GM18520 (cell line): ENCODE results near the gene ARRDC2.
A peak's percentile ranks its signal among the peaks of the same experiment; 100 is the strongest.
"Not testable (repeated sequence)": the region's sequence is repeated elsewhere in the genome, so short reads cannot be mapped to it uniquely, and the experiment has no call there.

Experiments
- ATAC-seq: cut with Tn5 transposase; IDR thresholded peaks from one replicate; pipeline ENCODE4 v1.9.1; 2021; ENCODE audit not compliant: unreplicated experiment

The ARRDC2 gene

DNA sequence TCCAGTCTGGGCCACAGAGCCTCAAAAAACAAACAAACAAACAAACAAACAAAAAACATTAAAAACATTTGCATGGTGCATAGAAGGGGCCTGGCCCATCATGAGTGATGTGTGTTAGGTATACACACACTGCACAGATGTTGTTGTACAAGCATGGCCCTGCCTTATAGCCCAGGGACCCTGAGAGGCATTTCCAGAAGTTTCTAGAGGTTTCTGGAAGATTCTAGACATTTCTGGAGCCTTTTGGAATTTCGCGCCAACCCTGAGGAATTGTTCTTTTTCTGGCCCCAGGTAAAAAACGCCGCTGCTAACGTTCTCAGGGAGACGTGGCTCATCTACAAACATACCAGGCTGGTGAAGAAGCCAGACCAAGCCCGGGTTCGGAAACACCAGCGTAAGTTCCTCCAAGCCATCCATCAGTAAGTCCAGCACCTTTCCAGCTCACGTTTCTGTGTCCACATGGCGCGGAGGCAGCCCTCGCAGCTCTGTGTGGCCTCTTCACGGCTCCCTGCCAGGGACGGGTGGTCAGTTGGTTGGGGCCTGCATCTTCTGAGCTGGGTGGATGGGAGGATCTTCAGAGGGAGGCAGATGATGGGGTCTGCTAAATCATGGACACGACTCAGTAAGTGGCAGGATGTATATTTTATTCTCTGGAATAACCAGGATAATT is 18.4 kb upstream of the ARRDC2 start:
- no peak for ATAC-seq

DNA sequence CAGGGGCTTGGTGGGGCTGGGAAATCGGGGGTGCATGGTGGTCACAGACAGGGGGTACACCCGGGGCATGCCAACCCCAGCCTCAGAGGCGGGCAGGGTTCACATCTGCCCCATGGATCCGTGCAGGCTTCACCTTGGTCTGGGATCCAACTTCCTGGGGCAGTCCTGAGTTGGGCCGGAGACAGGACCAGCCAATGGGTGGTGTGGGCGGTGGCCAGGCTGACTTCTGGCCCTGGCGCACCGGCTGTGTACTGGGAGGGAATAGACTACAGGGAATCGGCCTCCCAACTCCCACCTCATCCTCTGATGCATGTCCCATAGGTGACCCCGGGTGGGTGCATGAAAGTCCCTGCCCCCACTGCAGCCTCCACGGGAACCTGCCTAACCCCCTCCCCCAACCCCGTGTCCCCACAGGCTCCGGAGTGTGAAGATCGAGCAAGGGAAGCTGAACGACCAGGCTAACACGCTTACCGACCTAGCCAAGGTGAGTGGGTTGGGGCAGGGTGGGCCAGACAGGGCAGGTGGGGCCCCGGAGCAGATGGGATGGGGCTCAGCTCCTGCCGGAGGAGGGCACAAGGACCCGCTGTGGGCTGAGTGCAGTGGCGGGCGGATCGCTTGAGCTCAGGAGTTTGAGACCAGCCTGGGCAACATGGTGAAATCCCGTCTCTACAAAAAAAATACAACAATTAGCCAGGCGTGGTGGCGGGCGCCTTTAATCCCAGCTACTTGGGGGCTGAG is 14.7 kb upstream of the ARRDC2 start:
- no peak for ATAC-seq

DNA sequence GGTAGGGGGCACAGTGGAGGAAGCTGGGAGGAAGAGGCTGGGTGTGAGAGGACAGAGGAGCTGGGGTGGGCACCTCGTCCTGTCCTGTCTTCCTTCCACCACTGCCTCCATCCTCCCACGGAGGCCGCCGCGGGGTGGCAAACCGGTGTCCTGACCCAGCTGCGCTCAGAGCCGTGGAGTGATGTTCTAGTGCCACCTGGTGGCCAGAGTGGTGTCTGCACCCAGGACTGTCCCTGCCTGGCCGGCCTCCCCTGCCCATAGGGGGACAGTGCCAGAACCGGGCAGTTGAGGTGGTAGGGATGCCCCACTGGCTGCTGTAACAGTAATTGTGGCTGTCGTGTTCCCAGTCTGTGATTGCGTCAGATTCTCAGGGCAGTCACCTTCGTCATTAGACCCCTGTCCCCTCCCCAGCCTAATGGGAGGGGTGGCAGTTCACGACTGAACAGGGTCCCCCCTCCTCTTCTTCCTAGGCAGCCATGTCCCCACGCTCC is 11.1 kb upstream of the ARRDC2 start:
- ATAC-seq: no peak

DNA sequence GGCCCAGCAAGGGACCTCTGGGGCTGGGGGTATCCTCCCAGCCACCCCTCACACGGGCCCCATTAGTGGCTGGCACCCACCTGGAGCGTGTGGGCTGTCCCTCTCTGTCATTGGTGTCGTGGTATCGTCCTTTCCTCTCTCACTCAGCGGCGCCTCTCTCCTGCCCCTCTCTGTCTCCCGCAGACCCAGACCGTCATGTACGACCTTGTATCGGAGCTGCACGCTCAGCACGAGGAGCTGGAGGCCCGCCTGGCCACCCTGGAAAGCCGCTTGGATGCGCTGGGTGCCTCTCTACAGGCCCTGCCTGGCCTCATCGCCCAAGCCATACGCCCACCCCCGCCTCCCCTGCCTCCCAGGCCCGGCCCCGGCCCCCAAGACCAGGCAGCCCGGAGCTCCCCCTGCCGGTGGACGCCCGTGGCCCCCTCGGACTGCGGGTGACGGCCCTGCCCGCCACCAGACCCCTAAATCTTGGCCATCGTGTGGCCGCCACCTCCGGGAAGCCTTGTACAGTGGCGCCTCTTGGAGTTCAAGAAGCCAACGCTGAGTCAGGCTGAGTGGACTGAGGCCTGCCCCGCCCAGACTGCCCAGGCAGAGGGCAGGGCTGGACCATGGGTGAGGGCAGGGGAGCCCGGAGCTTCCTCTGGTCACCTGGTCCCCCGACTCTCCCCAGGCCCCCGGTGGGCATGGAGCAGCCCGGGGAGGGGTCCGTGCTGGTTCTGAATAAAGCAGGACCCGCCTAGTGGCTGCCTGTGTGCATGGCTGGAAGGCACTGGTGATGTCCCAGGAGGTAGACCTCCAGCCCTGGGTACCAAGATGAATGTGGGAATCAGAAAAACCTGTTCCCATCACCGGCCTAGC is 9.8 kb upstream of the ARRDC2 start:
- ATAC-seq: no peak

DNA sequence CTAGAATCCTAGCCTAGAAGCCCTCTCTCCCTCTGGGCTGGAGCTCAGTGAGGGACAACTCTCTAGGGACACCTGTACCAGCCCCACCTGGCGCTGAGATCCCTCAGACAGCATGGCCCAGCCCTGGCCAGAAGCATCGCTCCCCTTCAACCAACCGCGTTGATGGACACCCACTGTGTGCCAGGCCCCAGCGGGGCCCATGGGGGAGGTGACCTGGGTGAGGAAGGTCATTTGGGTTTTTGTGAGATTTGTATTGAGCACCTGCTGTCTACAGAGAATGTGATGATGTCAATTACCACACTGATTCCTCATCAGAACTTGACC is 9.2 kb upstream of the ARRDC2 start:
- no peak for ATAC-seq

DNA sequence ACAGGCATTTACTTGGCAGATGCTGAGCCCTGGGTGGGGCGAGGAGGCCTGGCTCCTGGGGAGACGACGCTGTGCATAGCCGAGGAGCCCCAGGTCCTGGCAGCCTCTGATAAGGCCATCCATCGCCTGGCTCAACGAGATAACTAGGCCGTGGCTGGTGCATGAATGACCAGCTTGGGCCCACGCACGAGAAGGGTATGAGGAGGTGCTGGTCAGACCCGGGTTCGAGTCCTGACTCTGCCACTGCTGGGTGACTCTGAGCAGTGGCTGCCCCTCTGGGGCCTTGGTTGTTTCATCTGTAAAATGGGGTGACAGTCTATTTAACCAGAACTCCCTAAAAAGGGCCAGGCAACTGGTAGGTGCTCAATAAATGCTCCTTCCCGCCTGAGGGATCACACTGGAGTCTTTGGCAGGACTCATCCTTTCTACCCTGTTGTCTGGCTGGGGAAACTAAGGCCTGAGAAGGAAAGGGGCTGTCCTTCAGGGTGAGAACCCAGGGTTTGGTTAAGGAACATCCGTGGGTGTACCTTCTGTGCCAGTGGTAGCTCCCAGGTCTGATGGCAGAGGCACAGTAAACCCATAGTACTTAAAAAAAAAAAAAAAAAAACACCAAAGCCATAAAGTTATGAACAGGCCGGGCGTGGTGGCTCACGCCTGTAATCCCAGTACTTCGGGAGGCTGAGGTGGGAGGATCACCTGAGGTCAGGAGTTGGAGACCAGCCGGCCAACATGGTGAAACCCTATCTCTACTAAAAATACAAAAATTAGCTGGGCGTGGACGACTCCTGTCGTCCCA is 8.1 kb upstream of the ARRDC2 start:
- ATAC-seq: no peak

DNA sequence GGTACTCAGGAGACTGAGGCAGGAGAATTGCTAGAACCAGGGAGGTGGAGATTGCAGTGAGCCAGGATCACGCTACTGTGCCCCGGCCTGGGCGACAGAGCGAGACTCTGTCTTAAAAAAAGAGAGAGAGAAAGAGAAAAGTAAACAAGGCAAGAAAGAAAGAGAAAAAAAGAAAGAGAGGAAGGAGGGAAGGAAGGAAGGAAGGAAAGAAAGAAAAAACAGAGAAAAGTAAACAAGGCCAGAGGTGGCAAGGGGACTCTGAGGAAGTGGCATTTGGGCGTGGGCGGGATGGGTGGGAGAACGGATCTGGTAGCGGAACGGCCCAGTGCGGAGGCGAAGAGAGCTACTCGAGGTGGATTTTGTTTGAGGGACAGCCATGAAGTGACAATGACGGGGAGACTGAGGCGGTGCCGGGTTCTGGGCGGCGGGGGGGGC is 7.5 kb upstream of the ARRDC2 start:
- ATAC-seq: no peak

DNA sequence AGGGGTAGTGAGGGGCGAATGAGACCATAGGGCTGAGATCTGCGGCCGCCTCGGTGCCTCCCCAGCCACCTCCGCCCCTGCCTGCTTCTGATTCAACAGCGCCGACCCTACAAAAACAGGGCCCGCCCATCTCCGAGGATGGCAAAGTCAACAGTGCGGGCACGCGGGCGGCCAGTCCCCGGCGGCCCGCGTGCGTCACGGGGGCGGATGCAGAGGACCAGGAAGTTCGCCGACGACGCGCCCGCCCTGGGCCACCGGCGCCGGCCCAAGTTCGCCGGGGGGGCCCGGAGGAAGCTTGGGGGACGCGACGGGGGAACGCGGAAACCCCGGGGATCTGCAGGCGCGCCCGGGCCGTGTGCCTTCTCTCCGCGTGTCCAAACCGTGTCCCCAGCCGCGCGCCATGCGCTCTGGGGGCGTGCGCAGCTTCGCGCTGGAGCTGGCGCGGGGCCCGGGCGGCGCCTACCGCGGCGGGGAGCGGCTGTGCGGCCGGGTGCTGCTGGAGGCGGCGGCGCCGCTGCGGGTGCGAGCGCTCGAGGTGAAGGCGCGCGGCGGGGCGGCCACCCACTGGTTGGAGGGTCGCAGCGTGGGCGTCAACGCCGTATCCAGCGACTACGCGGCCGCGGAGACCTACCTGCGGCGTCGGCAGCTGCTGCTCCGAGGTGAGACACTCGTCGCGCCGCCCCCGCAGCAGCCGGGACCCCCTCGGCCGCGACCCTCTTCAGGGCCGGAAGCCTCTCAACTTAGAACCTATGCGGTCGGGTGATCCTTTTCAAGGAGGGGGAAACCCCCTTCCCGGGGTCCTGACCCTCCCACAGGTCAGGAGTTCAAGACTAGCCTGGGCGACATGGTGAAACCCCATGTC is 6.8 kb upstream of the ARRDC2 start:
- peak; percentile 67 for ATAC-seq

DNA sequence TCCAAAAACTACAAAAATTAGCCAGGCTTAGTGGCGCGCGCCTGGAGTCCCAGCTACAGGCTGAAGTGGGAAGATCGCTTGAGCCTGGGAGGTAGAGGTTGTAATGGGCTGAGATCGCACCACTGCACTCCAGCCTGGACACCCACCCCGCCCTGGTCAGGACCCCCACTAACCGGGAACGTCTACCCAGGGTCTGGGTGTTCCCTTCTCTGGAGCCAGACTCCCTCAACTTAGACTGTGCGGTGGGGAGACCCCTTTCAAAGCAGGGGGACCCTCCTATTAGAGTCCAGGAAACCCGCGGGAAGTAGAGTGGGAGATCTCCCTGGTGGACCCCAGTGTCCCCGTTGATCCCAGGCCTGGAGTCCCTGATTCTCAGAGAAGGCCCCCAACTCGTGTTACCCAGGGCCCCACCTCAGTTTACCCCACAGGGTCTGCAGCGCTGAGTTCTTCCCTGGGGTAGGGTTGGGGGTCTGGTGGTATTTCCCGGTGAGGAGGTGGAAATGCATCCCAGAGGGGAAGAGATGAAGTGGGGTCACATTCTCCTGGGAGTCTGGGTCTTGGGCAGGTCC is 6.1 kb upstream of the ARRDC2 start:
- ATAC-seq: no peak

DNA sequence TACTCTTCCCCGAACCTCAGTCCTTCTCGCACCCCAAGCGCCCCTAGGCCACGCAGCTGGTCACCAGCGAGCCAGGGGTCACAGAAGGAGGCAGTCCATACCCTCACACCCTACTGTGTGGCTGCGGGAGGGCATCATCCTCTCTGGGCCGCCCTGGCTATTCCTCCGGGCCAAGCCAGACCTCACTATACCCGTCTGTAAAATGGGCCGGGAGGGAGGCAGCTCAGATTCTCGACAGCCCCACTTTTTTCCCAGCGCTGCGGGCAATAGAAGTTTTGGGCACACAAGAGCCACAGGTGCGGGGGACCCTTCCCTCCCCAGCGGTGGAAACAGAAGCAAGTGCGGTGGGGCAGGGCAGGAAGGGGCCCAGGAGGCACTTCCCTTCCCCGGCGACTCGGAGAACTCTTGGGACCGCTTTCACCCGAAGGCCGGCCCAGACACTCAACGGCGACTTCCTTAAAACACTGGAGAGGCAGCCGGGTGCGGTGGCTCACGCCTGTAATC is 5.6 kb upstream of the ARRDC2 start:
- ATAC-seq: no peak

DNA sequence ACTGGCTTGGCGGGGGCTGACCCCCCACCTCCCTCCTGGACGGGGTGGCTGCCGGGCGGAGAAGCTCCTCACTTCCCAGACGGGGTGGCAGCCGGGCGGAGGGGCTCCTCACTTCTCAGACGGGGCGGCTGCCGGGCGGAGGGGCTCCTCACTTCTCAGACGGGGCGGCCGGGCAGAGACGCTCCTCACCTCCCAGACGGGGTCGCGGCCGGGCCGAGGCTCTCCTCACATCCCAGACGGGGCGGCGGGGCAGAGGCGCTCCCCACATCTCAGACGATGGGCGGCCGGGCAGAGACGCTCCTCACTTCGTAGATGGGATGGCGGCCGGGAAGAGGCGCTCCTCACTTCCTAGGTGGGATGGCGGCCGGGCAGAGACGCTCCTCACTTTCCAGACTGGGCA is 2.2 kb upstream of the ARRDC2 start:
- ATAC-seq: not testable (repeated sequence)

DNA sequence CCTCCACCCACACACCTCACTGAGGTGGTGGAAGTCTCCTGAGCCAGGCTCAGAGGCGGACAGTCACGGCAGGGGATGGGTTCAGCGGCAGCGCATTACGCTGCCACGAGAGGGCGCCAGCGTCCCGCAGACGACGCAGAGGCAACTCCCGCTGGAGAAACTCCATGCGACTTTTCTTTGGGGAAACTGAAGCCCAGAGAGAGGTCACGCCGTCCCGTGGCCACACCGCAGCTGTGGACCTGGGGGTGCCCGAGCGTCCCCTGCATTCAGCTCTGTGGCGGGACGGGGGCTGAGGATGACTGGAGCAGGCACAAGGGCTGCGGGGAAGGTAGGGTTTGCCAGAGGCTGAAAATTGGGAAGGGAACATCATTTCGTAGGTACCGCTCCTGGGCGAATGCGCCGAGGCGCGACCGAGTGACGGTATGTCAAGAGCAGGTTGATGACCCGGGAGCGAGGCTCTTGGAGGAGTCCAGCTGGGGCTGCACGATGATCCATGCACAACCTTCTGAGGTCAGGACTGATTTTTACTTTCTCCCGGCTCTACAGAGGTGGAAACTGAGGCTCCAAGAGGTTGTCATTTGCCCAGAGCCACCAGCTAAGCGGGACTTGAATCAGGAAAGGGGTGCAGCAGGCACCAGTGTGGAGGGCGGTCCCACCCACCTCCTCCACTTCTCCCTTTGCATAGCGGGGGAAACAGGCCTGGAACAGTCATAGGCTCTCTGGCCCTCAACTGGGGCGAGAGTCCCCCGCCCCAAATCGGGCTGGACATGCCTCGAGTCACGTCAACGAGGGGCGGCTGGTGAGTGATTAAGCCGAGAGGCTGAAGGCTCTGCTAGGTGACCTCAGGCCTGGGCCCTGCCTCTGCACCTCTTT is 690 bp upstream of the ARRDC2 start:
- ATAC-seq: peak; percentile 73

DNA sequence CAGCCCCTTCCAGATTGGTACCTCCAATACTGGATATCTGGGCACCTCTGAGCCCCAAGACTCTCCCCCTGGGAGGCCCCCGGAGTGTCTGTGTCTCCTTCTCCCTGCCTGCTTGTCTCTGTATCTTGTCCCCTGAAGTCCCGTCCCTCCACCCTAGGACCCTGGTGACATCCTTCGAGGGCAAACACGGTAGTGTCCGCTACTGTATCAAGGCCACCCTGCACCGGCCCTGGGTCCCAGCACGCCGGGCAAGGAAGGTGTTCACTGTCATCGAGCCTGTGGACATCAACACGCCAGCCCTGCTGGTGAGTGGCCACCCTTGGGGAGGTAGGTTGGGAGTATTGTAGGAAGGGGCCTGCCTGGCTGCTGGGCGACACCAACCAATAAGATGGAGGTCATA is 844 bp downstream of the ARRDC2 start:
- no peak for ATAC-seq

DNA sequence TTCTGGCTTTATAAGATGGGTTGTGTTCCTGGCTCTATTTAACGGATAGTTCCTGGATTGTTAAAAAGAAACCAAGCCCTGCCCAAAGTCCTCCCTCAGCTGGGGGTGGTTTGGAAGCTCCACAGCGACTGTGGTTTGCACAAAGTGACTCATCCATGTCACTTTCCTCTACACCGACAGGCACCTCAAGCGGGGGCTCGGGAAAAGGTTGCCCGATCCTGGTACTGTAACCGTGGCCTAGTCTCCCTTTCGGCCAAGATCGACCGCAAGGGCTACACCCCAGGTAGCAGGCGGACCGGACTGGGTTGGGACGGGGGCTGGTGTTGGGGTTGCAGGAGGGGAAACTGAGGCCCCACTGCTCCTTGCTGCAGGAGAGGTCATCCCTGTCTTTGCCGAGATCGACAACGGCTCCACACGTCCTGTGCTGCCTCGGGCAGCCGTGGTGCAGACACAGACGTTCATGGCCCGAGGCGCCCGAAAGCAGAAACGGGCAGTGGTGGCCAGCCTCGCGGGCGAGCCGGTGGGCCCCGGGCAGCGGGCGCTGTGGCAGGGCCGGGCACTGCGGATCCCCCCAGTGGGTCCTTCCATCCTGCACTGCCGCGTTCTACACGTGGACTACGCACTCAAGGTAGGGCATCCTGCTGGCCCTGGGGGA is 1.6 kb downstream of the ARRDC2 start:
- ATAC-seq: no peak

DNA sequence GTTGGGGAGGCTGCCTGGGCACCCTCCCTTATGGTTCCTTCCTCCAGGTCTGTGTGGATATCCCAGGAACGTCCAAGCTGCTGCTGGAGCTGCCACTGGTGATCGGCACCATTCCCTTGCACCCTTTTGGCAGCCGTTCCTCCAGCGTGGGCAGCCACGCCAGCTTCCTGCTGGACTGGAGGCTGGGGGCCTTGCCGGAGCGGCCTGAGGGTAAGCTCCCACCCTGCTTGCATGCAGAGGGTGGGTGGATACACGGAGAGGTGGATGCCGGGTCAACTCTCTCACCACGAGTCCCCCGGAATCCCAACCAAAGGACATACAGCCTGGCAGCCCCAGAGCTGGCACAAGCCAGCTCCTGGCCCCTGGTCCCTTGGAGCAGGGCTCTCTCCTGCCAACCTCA is 2.2 kb downstream of the ARRDC2 start:
- no peak for ATAC-seq

DNA sequence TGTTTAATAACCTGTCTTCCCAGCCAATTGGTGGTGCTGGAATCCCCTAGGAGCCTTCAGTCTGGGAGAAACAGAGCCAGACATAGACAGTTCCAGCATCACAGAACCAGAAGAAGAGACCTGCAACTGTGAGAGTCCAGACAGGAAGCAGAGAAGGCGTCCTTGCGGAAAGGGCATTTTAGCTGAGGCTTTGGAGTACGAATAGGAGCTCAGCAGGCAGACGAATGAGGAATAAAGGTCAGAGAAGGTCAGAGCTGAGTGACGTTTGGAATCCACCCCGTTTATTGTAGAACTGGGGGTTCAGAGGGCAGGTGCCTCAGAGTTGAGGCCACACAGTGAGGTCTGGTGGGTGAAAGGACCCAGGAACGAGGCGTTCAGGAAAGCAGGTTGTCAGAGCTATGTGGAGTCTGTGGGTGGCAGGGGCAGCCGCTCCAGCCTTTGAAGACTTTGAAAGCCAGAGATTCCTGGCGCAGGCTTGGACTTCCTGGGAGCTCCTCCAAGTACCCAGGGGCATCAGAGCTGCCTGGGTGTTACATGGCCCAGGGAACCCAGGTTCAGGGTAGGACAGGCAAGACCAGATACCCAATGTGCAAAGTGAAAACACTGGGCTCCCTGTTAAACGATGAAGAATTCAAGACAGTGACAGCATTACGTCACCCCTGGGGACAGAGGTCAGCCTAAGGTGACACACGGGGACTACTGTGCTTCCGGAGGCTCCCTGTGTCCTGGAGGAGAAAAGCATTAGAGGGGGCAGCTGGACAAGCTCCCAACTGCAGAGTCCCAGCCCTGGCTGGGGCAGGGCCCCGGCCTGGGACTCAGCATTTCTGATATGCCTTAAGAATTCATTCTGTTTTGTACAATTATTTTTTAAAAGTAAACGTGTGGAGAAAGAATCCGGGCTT is 5.5 kb downstream of the ARRDC2 start:
- ATAC-seq: no peak

DNA sequence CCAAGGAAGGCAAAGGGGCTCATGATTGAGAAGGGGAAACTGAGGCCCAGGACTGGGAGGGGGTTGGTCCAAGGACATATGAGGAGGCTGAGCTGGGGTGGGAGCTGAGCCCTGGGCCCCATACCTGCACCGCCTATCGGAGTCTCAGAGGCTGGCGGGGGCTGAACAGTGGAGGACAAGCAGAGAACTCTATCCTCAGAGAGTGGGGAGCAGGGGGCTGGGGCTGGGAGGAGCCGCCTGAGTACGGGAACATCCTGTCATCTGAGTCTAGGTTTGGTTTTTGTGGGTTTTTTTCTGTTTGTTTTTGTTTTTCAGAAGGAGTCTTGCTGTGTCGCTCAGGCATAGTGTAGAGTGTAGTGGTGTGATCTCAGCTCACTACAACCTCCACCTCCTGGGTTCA is 6.2 kb downstream of the ARRDC2 start:
- ATAC-seq: no peak
